Panc1 (cell line): ENCODE measurements around the gene BTLA. TPM values are rescaled to one million over a fixed set of nuclear protein-coding genes. Genes with fewer than 3 reads are reported as not detected.

ENCODE experiments used
- ATAC-seq: fragments of 200-7000 bp; cut with Tn5 transposase; 2 replicates; pipeline ENCODE4 v1.9.1; 2020; ENCODE audit warnings: mild to moderate bottlenecking, moderate library complexity
- BruUV-seq: library from RNA; stranded (reverse); fragments of 400-500 nt; replicated peaks from 2 replicates; lab custom pipeline; 2021; lab: Mats Ljungman, UMichigan
- CTCF ChIA-PET: fragments of 300-600 bp; sonication (Branson Sonifier 250); formaldehyde crosslinking; loops from one replicate; lab custom pipeline; 2022; ENCODE audit warnings: antibody characterized with exemption; lab: Charles Lee
- POLR2A ChIA-PET: fragments of 300-600 bp; sonication (Branson Sonifier 250); formaldehyde crosslinking; loops from one replicate; lab custom pipeline; 2022; ENCODE audit warnings: antibody characterized with exemption; lab: Charles Lee
- DNase-seq: peaks from one replicate; pipeline ENCODE4 v3.0.0-alpha.2; 2010; ENCODE audit warnings: low read depth, low spot score
- H3K27ac ChIP-seq: 2 replicates; pipeline ENCODE4 v1.5.1; 2011; ENCODE audit warnings: mild to moderate bottlenecking, low read length, inconsistent platforms
- H3K27me3 ChIP-seq: fragments of 200-500 bp; sonication (Bioruptor generic); 2 replicates; pipeline ENCODE4 v1.6.0; 2014; ENCODE audit warnings: low read length, inconsistent platforms; ENCODE audit not compliant: control insufficient read depth, insufficient read depth
- H3K36me3 ChIP-seq: fragments of 200-500 bp; sonication (Bioruptor generic); 2 replicates; pipeline ENCODE4 v1.5.1; 2014; ENCODE audit warnings: inconsistent platforms, mild to moderate bottlenecking, low read length, moderate library complexity; ENCODE audit not compliant: control insufficient read depth, insufficient read depth
- H3K4me1 ChIP-seq: 2 replicates; pipeline ENCODE4 v1.5.1; 2011; ENCODE audit warnings: inconsistent platforms, mild to moderate bottlenecking, low read length, moderate library complexity; ENCODE audit not compliant: control insufficient read depth, insufficient read depth
- H3K4me3 ChIP-seq, 2 experiments: 2 replicates each; pipeline ENCODE4 v1.5.1; 2011 to 2012; ENCODE audit warnings: low read depth in 2 of 2, low read length in 2 of 2, mild to moderate bottlenecking in 2 of 2, inconsistent platforms in 1 of 2, moderate library complexity in 1 of 2
- H3K9me3 ChIP-seq: fragments of 200-500 bp; sonication (Bioruptor generic); 2 replicates; pipeline ENCODE4 v1.5.1; 2014; ENCODE audit warnings: low read depth, mild to moderate bottlenecking, inconsistent platforms, low read length, moderate library complexity; ENCODE audit not compliant: control insufficient read depth, insufficient read depth
- CTCF ChIP-seq: fragments of 450-650 bp; IDR thresholded peaks from 2 replicates; pipeline ENCODE4 v1.5.1; 2017; ENCODE audit warnings: mild to moderate bottlenecking
- POLR2AphosphoS5 ChIP-seq: IDR thresholded peaks from 2 replicates; pipeline ENCODE4 v1.6.1; 2012; ENCODE audit warnings: mild to moderate bottlenecking, low read depth, low read length, moderate library complexity
- REST ChIP-seq, 2 experiments: IDR thresholded peaks; 2 replicates each; pipeline ENCODE4 v1.6.1; 2011 to 2012; ENCODE audit warnings: low read depth in 2 of 2, control low read depth in 1 of 2, low read length in 1 of 2, mild to moderate bottlenecking in 1 of 2, moderate library complexity in 1 of 2; ENCODE audit not compliant: insufficient read depth in 1 of 2
- SIN3A ChIP-seq: IDR thresholded peaks from 2 replicates; pipeline ENCODE4 v1.6.1; 2012; ENCODE audit warnings: low read depth, mild to moderate bottlenecking, low read length, moderate library complexity, borderline replicate concordance; ENCODE audit not compliant: insufficient read depth
- TCF7L2 ChIP-seq: IDR thresholded peaks from 2 replicates; pipeline ENCODE4 v1.6.1; 2011; ENCODE audit warnings: mild to moderate bottlenecking, low read depth, low read length, inconsistent platforms
- in situ Hi-C: cut with HindIII; loops from 2 replicates; pipeline ENCODE4 v1.10.0; 2016; ENCODE audit warnings: low sequenced_read_pairs, low pct_unique_long_range_greater_than_20kb
- intact Hi-C: fragments of 100-400 bp; cut with micrococcal nuclease; formaldehyde crosslinking; loops from one replicate; pipeline ENCODE4 v1.10.0; 2022; ENCODE audit not compliant: unreplicated experiment
- total RNA-seq: library from RNA; stranded (reverse); gene quantifications from one replicate; pipeline ENCODE4 v1.2.1, GENCODE V29; 2021; ENCODE audit not compliant: unreplicated experiment

The BTLA gene
- total RNA-seq, 1 experiment from 2014 or later = not detected

GRCh38 chr3:112481302-112481721 is 18.0 kb downstream of the BTLA start:
- H3K9me3 ChIP-seq = no peaks in the 10 kb centered on the region
- H3K27me3 ChIP-seq = no peaks in the 10 kb centered on the region
- H3K27ac ChIP-seq = no peak overlapping the region
- no TSS peak for BruUV-seq
- intact Hi-C loops = no loop called here
- ChIA-PET CTCF (no interaction called here), POLR2A (no interaction called here)
- no peaks in the 10 kb centered on the region for H3K4me1 ChIP-seq
- TF ChIP-seq SIN3A (no peak), TCF7L2 (no peak), POLR2AphosphoS5 (no peak), REST (IDR thresholded peaks at IDR 0.05; ENCODE audit: insufficient read depth in 1 of 2, low read depth in 2 of 2, low read length in 1 of 2) (no peak), CTCF (no peak)
- DNase-seq (no peak), ATAC-seq (no peak)
- no peaks in the 10 kb centered on the region for H3K36me3 ChIP-seq
- H3K4me3 ChIP-seq = no peak overlapping the region
- in situ Hi-C loops = no loop called here

GRCh38 chr3:112477891-112478290 is 21.4 kb downstream of the BTLA start:
- no peaks in the 10 kb centered on the region for H3K9me3 ChIP-seq
- ChIA-PET CTCF (interaction anchor here (0.9 kb wide), 1 partner anchor 44 kb away, joined by 5 read pairs; no protein-coding TSS in a partner anchor), POLR2A (no interaction called here)
- no peak overlapping the region for H3K4me3 ChIP-seq
- no peaks in the 10 kb centered on the region for H3K4me1 ChIP-seq
- in situ Hi-C loops (no loop called here), intact Hi-C loops (no loop called here)
- no peak overlapping the region for H3K27ac ChIP-seq
- TF ChIP-seq CTCF (no peak), POLR2AphosphoS5 (no peak), SIN3A (no peak)
- no TSS peak for BruUV-seq
- ATAC-seq = no peak
- no peaks in the 10 kb centered on the region for H3K36me3 ChIP-seq
- no peak for DNase-seq
- no peaks in the 10 kb centered on the region for H3K27me3 ChIP-seq
